Kidney (tissue), 14 donors: ENCODE results near the gene GBA2. TPM values are rescaled to one million over a fixed set of nuclear protein-coding genes. Genes with fewer than 3 reads are reported as not detected.

ENCODE experiments used
- DNase-seq, 5 donors: peaks; one replicate each; pipeline ENCODE4 v3.0.0-alpha.2; 2013 to 2020
- FAIRE-seq: peaks from 2 replicates; lab custom pipeline; 2012; peaks lifted over from hg19 to GRCh38; lab: Jason Lieb, UNC
- H3K27ac ChIP-seq, 2 donors: one replicate each; pipeline ENCODE4 v1.7.0; 2013; ENCODE audit warnings: low read depth in 2 of 2, low read length in 2 of 2, inconsistent platforms in 1 of 2
- H3K27me3 ChIP-seq: one replicate; pipeline ENCODE4 v1.7.1; 2013; ENCODE audit warnings: low read length, inconsistent platforms; ENCODE audit not compliant: control insufficient read depth, insufficient read depth
- H3K36me3 ChIP-seq, 3 donors: one replicate each; pipeline versions ENCODE4 v1.7.0 to v1.7.1; 2013; ENCODE audit warnings: low read length in 3 of 3, control low read depth in 1 of 3, inconsistent platforms in 1 of 3; ENCODE audit not compliant: insufficient read depth in 3 of 3, control insufficient read depth in 2 of 3
- H3K4me1 ChIP-seq, 3 donors: one replicate each; pipeline versions ENCODE4 v1.7.0 to v1.7.1; 2013; ENCODE audit warnings: low read length in 3 of 3, inconsistent platforms in 1 of 3, low read depth in 1 of 3; ENCODE audit not compliant: control insufficient read depth in 2 of 3, insufficient read depth in 2 of 3
- H3K4me3 ChIP-seq, 3 donors: one replicate each; pipeline versions ENCODE4 v1.7.0 to v1.8.1; 2013; ENCODE audit warnings: low read length in 3 of 3, control low read depth in 1 of 3, inconsistent platforms in 1 of 3
- H3K9ac ChIP-seq, 3 donors: one replicate each; pipeline versions ENCODE4 v1.7.0 to v1.7.1; 2013; ENCODE audit warnings: low read length in 3 of 3, control low read depth in 1 of 3, inconsistent platforms in 1 of 3
- H3K9me3 ChIP-seq, 3 donors: one replicate each; pipeline versions ENCODE4 v1.7.0 to v1.7.1; 2013; ENCODE audit warnings: low read length in 3 of 3, control low read depth in 1 of 3, inconsistent platforms in 1 of 3; ENCODE audit not compliant: control insufficient read depth in 2 of 3, insufficient read depth in 1 of 3
- CTCF ChIP-seq: IDR thresholded peaks from 3 replicates; pipeline ENCODE4 v1.5.1; 2012; ENCODE audit warnings: mild to moderate bottlenecking, moderate library complexity, borderline replicate concordance; ENCODE audit not compliant: insufficient read depth; ENCODE audit errors: extremely low read depth
- intact Hi-C: fragments of 100-400 bp; cut with DNase I; formaldehyde crosslinking; loops from one replicate; pipeline ENCODE4 v1.11.1; 2022
- polyA plus RNA-seq: library from polyadenylated mRNA; stranded (reverse); fragments of 350-450 nt; fragmentation: Illumina TruSeq; extraction: RNeasy Lipid Tissue Mini Kit (QIAGEN cat#74804); gene quantifications from one replicate; pipeline ENCODE4 v1.2.3, GENCODE V29; 2014; ENCODE audit warnings: low read depth, low replicate concordance; ENCODE audit not compliant: insufficient read depth
- total RNA-seq: library from RNA; stranded (reverse); fragmentation: NEBNext Ultra II Directional; extraction: Animal tissue kit (Norgen Biotek cat#: 25700); gene quantifications from one replicate; pipeline ENCODE4 v1.2.1, GENCODE V29; 2021
- donor health status: control.
- donor health status: control.
- donor health status: control.
- donor health status: control.
- donor health status: control.
- donor health status: DM: yes; HTN: yes; CAD: no.
- donor health status: Normal renal cell carcinoma (clear cell type).

The GBA2 gene
- total and polyA plus RNA-seq, 2 donors from 2014 or later: 83.2 to 93.2 TPM

GRCh38 chr9:35791297-35791921 is 42.4 kb upstream of the GBA2 start, which contains the start of gene NPR2:
NPR2 (plus strand) TSS chr9:35791591; CDS start chr9:35792409, 818 bp downstream.
- Histone ChIP-seq H3K4me1 (peaks cover 0 to 9% (median 3%) of the 10 kb centered on the region in 3 donors), H3K27me3 (no peaks in the 10 kb centered on the region), H3K4me3 (peak within 1 kb of the TSS in 2 of 3 donors; percentile 44 to 52), H3K36me3 (no peaks in the 10 kb centered on the region), H3K9me3 (no peaks in the 10 kb centered on the region), H3K27ac (no peak within 1 kb of the TSS), H3K9ac (peak within 1 kb of the TSS in 1 of 3 donors; percentile 78)
- intact Hi-C loops: loop anchor here (5.0 kb wide), 1 partner anchor 91 kb away; no protein-coding TSS in a partner anchor
- FAIRE-seq: no peak
- no peak for TF ChIP-seq CTCF
- DNase-seq: peak; percentile 32 to 86 (median 70)

GRCh38 chr9:35790385-35791296 is 41.6 kb upstream of the GBA2 start:
- Histone ChIP-seq H3K27me3 (no peaks in the 10 kb centered on the region), H3K4me1 (peaks cover 0 to 9% (median 3%) of the 10 kb centered on the region in 3 donors), H3K36me3 (no peaks in the 10 kb centered on the region), H3K9ac (peak overlapping the region in 1 of 3 donors; percentile 26), H3K9me3 (no peaks in the 10 kb centered on the region), H3K4me3 (no peak overlapping the region), H3K27ac (no peak overlapping the region)
- intact Hi-C loops: loop anchor here (5.0 kb wide), 1 partner anchor 92 kb away; no protein-coding TSS in a partner anchor
- FAIRE-seq: peak; percentile 52
- TF ChIP-seq CTCF: peak; percentile 91
- DNase-seq: peak; percentile 81 to 94 (median 86)

- H3K27me3 ChIP-seq: no peaks in the 10 kb centered on the region
- no peak overlapping the region for H3K27ac ChIP-seq
- no peaks in the 10 kb centered on the region for H3K36me3 ChIP-seq
- peaks cover 0 to 9% (median 3%) of the 10 kb centered on the region in 3 donors for H3K4me1 ChIP-seq
- FAIRE-seq: no peak
- intact Hi-C loops: loop anchor here (5.0 kb wide), 1 partner anchor 92 kb away; no protein-coding TSS in a partner anchor
- no peak overlapping the region for H3K9ac ChIP-seq
- H3K4me3 ChIP-seq: no peak overlapping the region
- TF ChIP-seq CTCF: no peak
- DNase-seq: no peak
- H3K9me3 ChIP-seq: no peaks in the 10 kb centered on the region
Observed at GRCh38 chr9:35790025-35790384, 41.0 kb upstream of the GBA2 start.
